Islet precursor cell (in vitro differentiated cells): ENCODE data around the gene CREB5.

Experiments used
- DNase-seq: peaks from one replicate; pipeline ENCODE4 v3.0.0-alpha.2; 2018

CREB5 gene

DNA sequence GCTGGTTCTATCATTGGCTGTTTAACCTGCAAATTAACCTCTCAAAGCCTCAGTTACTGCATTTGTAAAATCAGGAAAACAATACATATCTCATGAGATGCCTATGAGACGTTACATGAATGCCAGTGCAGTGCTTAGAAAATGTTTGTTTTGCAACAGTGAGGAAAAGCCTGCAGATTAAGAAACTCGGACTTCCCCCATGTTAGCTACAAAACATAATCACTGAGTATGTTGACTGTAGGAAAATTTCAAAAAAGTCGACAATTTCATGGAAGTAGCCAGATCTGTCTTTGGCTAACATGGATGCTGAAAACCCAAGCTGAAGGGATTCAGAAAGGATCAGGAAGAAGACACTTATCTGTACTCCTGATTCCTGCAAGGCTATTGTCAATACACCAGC is 424.4 kb downstream of the CREB5 start:
- DNase-seq: no peak

DNA sequence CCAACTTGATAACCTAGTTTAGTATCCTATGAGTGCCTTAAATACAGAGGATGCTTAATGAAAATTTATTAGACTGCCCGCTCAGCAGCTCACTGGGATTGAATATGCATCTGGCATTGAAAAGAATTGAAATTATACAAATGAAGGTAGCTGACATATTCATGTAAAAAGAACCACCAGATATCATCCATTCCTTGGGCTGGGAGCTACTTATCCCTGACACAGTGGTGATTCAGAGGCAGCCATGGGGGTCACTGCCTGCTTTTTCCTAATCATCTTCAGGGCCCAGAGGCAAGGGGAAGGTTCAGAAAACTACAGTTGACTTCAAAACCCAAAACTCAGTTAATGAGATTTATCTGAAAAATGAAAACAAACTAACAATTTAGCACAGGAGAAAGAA is 424.9 kb downstream of the CREB5 start:
- no peak for DNase-seq

DNA sequence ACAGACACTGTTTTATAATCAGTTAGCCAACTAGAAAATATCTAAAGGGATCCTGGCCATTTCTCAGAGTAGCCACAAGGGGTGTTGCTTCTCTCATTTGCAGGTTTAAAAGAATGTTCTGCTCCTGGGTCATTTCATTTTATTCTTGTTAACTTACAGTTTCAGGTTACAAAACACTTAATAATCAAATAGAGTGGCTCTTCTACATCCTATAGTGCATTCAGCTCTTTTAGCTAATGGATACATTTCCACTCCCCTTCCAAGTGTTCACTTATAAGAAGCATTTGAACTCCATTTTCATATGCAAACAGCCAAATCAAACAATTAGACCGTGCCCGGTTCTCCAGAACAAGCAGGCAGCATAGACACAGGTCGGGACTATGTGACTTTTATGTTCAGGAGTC is 428.3 kb downstream of the CREB5 start:
- DNase-seq: no peak

DNA sequence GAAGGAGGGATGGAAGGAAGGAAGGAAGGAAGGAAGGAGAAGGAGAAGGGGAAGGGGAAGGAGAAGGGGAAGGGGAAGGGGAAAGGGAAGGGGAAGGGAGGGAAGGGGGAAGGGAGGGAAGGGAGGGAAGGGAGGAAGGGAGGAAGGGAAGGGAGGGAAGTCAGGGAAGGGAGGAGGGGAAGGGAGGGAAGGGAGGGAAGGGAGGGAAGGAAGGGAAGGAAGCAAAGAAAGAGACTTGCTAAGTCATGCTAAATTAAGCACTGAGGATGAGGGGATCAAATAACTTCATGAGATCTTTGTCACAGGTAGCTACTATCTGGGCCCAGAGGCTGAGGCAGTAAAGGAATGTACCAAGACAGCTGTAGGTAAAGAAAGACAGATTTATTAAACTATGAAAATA is 429.4 kb downstream of the CREB5 start:
- DNase-seq: no peak

DNA sequence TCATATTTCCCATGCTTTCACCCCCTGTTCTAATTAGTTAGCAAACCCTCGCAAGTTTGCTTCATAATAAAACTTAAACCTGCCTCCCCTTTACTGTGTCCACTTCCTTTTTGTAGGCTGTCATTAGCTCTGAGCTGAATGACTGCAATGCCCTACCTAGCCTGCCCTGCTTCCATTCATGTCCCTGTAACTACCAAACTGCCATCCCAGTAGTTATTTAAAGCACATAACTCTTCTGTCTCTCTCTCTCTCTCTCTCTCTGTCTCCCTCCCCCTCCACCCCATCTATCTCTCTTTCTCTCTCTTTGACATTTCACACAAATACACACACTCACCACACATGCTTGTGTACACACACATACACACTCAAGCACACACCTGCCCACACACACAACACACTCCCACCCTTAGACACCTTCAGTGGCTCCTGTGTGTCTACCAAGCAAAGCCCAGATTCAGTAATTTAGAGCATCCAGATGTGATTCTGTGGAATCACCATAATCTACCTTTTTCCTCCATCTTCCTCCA is 430.5 kb downstream of the CREB5 start:
- DNase-seq: no peak

DNA sequence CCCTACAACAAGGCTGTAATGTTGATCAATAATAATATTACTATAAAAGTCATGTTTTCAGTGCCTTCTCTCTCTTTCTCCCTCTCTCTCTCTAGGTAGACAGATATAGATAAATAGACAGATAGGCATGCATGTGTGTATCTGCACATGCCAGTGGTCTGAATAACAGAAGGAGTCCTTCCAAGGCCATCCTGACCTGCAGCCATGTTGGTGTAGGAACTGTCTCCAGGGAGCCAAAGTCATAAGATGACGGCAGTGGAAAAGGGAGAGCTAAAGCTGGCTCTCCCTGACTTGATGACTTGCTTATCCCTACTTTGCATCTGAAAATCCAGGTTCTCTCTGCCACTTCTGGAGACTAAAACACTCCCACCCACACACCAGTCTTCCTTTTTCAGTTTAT is 432.8 kb downstream of the CREB5 start:
- peak; percentile 19 for DNase-seq

DNA sequence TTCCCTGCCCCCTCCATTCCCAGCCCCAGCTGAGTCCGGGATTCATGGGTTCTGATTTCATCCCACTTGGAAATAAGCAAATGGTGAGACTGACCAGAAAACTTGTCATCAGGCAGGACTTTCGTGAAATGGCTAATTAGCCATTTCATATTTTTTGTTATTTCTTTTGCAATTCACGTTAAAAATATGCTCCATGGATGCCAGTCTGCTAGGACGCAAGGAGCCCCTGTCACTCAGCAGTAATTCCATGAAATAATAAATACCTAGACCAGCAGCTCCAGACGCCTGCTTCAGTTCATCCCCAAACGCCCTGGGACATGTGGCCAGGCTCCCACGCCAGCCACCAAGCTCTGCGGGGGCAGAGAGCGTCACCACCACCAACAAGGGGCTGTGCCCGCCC is 434.9 kb downstream of the CREB5 start:
- no peak for DNase-seq

DNA sequence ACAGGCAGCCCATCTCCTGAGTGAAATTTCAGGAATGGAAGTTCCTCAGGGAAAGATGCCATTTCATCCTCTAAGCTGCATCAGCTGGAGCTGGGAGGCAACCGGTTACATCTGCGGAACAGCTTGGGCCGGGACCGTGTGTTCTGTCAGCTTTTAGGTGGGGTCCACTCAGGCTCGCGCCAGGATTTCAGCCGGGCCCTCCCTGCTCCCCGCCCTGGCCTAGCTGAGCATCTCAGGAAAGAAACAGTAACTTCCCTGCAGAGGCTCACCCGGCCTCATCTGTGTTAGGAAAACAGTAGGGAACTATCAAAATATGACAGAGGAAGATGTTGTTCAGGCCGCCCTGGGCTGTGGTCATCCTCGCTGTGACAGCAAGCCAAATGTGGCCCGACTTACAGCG is 435.4 kb downstream of the CREB5 start:
- DNase-seq: no peak

DNA sequence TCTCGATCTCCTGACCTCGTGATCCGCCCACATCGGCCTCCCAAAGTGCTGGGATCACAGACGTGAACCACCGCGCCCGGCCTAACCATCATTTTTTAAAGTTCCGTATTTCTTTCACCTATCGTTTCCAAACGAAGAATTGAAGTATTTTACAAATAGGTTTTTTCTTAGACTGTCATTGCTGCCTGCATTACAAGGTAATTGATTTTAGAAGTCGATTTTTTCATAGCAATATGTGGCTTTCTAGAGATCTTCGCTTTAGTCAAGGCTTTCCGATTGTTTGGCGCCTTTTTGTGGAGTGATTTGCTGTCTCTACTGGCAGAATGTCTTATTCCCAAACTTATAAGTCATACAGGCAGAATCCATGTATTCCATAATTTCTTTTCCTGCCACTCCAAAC is 436.6 kb downstream of the CREB5 start:
- no peak for DNase-seq

DNA sequence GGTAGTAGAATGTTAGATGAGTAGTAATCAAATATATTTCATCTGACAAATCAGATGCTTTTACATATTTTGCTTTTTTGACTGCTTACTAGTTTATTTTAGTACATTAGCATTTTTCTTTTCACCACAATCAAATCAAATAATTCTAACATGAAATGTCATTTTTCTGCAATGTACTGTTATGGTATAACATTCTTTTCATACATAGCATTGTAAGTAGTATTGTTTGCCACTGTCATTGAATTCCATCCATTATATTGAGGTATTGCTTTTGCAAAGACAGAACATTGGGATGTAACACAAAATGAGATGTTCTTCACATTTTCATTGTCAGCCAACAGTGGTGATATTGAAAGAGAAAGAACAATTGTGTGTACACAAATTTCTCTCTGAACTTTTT is 438.4 kb downstream of the CREB5 start:
- DNase-seq: no peak

DNA sequence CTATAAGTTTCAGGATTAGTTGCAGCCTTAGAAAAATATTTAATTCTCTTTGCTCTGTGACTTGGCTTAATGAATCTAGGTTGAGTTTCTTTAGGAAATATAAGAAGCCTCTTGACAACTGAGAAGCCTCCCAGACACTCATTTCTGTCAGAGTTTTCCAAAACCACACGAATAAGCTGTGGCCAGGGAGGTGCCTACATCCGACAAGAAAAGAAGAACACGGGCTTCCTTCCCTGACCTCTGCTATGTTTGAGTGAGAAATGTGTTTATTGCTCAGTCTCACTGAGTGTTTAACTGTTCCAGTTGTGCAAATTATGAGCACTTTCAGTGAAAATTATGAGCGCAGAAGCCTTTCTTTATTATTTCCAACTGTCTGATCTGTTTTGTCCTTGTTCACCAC is 440.8 kb downstream of the CREB5 start:
- DNase-seq: no peak

DNA sequence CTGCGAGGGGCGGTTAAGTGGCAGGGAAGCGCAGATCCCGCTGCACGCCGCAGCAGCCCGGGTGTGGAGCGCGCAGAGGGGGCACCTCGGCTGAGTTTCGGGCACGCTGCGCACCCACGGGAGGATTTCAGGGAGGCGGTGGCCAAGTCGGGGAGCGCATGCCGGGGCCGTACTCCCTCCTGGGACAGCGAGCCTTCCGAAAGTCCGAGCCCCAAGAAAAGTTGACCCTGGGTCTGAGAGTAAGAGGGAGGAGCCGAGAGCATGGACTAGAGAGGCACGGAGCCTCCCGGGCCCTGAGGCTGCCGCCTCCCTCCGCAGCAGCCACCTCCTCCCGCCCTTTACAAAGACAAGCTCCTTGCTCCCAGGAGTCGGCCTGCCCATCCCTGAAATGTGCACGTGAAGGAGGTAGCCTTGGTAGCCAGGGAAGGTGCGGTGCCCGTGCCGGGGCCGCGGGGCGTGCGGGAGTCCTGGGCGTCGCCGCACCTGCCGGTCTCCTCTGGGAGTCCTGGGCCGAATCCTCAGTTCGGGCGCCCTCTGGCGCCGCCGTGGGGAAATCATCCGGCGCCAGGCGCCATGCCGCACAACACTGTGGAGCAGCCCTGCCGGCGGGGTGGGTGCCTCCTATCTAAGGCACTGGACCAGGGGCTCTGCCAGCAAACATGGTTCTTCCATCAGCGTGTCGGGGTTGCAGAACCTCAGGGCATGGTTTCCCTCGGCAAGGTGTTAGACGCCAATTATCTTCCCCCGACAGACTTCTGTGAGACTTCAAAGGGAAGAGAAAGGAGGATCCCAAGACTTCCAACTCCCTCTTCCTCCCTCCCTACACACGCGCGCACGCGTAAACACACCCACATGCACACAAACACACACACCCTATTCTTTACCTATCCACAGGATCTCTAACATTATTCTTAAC is 441.8 kb downstream of the CREB5 start:
- peak; percentile 95 for DNase-seq

DNA sequence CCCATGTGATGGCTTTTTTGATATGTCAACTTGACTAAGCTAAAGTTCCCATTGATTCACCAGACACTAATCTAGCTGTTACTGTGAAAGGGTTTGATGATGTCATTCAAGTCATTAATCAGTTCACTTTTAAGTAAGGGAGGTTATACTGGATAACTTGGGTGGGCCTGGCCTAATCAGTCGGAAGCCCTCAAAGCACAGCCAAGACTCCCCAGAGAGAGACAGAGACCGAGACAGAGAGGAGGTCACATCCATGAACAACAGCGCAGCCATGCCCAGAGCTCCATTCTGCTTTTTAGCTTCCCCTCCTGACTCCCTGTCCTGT is 442.4 kb downstream of the CREB5 start:
- no peak for DNase-seq

DNA sequence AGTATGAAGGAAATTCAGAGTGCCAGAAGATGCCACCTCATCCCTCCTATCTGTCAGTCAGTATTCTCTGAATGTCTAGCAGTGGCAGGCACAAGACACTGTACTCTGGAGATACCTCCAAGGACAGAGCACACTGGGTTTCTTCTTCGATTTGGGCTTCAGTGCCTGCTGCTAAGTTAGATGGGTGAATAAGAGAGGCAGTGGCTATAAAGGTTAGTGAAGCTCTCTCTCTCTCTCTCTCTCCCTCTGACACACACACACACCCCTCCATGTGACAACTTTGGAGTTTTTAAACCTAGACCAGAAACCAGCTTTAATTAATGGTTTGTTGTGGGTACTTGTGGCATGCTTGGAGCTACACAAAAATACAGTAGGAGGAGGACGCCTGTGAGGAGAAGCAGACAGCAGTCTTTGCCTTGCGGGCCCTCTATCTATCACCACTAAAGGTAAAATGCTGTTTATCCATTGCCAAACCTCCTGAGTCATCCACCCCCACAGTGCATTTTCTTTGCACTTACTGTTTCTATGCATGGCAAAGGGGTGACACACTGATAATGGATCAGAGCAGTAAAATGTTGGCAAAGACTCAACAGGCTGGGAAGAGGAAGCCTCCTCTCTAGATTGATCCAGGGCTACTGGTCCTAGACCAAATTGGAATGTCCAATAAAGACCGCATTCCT is 443.4 kb downstream of the CREB5 start:
- peak; percentile 97 for DNase-seq

DNA sequence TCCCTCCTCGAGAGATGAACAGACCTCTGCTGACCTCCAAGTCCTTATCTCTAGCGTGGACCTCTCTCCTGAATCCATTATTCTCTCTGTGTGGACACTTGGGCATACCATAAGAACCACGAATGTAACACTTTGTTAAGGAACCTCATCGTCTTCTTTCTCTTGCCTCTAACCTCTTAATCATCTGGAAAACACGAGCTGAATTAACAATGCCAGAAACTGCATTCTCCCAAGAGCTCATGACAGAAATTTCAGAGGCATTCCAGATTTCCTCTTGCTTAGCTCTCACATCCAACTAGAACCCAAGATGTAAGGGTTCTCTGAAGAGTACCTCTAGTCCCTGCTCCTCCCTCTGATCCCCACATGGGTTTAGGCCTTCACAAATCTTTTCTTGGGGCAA is 444.3 kb downstream of the CREB5 start:
- no peak for DNase-seq

DNA sequence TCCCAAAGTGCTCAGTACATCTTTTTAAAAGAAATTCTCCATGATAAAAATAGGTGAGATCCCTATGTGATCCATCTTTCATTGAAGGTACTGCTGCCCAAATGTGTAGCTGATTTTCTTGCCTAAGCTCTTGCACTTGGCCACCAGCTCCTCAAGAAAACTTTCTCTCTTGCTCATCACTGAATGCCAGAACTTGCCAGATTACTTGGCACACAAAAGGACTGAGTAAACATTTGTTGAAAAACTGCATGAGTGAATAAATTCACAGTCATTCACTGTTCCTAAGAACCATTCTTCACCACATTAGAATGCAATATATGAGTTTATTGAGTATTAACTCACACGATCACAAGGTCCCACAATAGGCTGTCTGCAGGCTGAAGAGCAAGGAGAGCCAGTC is 445.9 kb downstream of the CREB5 start:
- DNase-seq: no peak

DNA sequence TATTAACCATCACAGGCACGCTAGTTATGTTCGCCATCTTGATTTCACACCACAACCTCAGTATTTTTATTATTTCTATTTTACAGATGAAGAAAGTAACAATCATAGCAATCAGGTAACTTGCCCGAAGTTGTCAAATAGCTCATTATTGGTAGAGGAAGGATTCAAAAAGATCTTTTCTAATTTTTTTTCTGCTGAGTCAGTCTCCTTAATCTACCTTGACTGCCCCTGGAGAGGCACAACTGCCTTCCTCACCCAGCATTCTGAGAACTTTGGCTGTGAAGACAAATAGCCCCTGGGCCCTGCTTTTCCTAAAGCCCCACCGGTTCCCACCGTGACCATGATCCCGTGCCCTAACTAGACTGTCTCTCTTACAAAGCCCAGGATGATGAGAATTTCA is 446.6 kb downstream of the CREB5 start:
- no peak for DNase-seq

DNA sequence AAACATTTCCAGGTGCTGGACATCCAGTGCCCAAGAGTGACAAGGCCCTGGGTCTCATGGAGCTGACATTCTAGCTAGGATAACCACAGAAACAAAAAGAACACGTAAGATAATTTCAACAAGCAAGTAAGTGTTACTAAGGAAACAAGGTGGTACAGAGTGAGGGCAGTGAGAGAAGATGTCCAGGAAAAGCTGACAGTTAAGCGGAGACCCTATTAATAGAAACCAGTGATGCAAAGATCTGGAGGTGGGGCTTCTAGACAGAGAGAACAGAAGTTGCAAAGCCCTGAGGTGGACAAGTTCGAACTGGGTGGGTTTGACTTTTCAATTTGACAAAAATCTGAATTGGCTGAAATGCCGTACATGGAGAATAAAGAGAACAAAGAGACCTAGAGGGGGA is 449.5 kb downstream of the CREB5 start:
- no peak for DNase-seq

DNA sequence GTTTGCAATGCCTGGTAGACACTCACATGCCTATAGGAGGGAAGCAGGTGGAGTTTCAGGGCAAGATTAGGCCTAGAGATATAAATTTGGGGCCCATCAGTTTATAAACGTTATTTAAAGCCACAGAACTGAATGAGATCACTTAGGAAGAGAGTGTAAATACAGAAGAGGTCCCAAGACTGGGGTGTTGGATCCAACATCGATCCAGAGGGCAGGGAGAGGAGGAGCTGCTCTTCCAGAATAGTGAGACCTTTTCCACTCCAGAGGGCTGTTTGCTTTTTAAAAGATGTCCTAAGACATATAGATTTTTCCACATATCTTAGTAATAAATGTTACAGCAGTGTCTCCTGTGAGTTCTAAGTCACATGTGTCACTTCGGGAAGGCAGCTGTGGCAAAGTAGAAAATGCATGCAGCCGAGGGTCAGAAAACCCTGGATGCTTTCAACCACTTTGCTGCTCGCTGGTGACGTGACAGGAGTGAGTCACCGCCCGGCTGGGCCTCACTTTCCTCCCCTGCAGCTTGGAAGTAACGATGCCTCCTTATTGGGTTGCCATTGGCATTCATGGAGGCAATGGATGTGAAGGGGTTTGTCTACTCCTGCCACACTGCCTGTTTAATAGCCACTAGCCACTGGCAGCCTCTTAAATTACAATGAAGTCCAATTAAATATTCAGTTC is 450.4 kb downstream of the CREB5 start:
- DNase-seq: peak; percentile 72

DNA sequence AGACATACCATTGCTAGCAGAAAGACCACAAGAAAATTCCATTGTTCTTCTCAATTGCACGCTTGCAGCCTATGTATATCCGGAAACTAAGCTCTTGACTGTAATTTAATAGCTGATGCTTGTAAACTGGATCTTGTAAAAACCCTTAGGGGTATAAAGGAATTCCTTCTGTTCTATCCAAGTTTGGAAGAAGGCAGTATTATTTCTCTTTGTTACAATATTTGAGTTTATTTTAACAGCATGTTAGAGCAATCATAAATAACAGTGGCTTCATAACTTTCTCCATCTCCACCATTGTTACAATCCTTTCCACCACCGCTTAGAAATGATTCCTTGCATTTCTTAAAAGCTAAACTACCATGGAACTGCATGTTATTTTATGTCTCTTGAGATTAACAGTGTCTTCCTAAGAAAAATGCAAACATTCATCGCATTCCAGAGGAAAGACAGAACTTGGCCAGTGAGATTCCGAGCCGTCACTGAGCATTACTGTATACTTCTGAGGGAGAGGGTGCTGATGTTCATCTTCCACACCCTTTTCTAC is 453.4 kb downstream of the CREB5 start:
- no peak for DNase-seq

DNA sequence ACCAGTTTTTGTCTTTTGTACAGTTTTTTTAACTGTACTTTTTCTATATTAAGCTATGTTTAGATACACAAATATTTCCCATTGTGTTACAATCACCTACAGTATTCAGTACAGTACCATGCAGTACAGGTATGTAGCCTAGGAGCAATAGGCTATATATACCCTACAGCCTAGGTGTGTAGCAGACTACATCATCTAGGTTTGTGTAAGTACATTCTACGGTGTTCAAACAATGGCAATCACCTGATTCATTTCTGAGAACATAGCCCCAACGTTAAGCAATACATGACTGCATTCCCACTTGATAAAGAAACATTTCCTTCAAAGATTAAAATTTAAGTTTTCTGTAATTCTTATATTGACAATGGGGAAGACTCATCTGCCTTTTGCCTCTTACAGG is 456.4 kb downstream of the CREB5 start:
- no peak for DNase-seq

DNA sequence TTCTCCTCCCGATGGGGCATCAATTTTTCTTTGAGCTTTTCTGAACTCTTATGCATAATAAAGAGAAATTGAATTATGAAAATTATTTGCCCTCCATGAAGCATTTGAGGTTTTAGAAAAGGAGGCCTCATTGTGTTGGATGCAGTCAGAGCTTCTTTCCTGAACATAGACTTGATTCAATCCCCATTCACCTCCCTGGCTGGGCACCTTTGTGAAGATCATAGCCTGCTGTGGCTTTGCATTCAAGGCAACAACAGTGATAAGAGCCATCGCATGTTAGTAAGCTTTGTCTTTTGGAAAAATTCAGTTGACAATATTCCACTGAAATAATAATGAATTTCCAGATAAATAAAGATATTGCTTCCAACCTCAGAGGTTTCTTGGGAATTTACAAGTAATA is 458.8 kb downstream of the CREB5 start:
- DNase-seq: no peak

DNA sequence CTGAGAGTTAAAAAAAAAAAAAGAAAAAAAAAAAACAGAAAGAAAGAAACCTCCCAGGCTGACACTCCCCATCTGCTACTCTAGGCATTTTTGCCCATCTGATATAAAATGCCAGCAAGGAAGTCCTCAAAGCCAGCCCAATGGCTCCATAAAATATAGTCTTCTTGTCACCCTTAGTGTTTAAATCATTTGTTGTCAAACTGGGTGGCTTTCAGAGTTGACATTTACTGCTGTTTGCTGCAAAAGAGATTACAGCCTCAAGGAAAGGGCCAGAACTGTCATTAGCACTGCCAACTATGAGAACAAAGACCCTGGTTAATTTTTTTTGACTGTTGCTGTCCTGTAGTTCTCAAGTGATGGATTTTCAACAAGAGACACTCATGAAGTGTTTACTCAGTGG is 459.3 kb downstream of the CREB5 start:
- no peak for DNase-seq

DNA sequence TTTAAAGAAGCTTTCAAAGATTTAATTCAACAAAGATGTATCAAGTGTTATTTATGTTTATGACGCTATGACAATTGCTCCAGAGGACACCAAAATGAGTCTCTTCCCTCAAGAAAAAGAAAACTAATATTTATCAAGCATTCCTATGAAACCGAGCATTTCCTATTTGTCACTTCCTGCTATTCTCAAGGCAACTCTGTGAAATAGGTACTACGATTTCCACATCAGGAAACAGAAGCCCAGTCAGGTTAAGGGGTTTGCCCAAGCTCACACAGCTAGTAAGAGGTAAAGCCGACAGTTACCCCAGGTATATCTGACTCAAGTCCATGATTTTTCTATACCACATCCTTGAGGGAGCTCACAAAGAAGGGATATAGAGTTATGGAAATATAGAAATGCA is 459.9 kb downstream of the CREB5 start:
- no peak for DNase-seq
